ENCODE data around the gene RBM4B.

DNA sequence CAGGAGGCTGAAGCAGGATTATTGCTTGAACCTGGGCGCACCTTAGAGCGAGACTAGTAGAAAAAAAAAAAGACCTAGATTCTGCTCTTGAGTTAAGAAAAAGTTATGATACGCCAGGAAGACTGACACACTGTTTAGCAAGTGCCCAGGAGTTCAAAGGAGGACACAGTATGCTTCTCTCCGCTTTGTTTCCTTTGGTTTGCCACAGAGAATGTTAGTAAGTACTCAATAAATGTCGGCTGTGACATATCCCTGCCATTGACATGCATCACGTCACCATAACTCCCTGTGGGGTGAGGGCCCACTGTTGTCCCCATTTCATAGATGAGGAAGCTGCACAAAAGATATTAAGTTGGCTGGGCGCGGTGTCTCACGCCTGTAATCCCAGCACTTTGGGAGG is 44.3 kb upstream of the RBM4B start:
- TF ChIP-seq PPARA (CRISPR knock-in tag; IDR thresholded peaks at IDR 0.05; ENCODE audit: borderline replicate concordance) (no peak), RARB (CRISPR knock-in tag; IDR thresholded peaks at IDR 0.05) (no peak), BACH2 (CRISPR knock-in tag; IDR thresholded peaks at IDR 0.05; ENCODE audit: borderline replicate concordance) (no peak), ESRRG (CRISPR knock-in tag; IDR thresholded peaks at IDR 0.05) (no peak), ARNTL (CRISPR knock-in tag; IDR thresholded peaks at IDR 0.05; ENCODE audit: borderline replicate concordance, low read depth) (no peak), TOX (CRISPR knock-in tag; IDR thresholded peaks at IDR 0.05; ENCODE audit: borderline replicate concordance) (no peak), ZFP3 (CRISPR knock-in tag; IDR thresholded peaks at IDR 0.05) (no peak), OSR1 (CRISPR knock-in tag; IDR thresholded peaks at IDR 0.05) (no peak)
- TF ChIP-seq, protein P1, sequence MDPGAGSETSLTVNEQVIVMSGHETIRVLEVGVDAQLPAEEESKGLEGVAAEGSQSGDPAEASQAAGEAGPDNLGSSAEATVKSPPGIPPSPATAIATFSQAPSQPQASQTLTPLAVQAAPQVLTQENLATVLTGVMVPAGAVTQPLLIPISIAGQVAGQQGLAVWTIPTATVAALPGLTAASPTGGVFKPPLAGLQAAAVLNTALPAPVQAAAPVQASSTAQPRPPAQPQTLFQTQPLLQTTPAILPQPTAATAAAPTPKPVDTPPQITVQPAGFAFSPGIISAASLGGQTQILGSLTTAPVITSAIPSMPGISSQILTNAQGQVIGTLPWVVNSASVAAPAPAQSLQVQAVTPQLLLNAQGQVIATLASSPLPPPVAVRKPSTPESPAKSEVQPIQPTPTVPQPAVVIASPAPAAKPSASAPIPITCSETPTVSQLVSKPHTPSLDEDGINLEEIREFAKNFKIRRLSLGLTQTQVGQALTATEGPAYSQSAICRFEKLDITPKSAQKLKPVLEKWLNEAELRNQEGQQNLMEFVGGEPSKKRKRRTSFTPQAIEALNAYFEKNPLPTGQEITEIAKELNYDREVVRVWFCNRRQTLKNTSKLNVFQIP (CRISPR knock-in tag; IDR thresholded peaks at IDR 0.05; ENCODE audit: borderline replicate concordance, low read depth) = no peak

Data from SK-N-SH treated with all-trans-retinoic acid at 6 μM for 48 hours (cell line).